Activated CD4-positive, alpha-beta memory T cell treated with anti-CD3 and anti-CD28 coated beads, Interleukin-2, amount 10 ng/mL, durations not matched to agents 7 days and 5 days (primary cell): ENCODE results near the gene VASP. TPM values are rescaled to one million over a fixed set of nuclear protein-coding genes. Genes with fewer than 3 reads are reported as not detected.
A peak's percentile ranks its signal among the peaks of the same experiment; 100 is the strongest.

Experiments used
- CTCF ChIA-PET: fragments of 350-600 bp; sonication (Branson Sonifier 250); formaldehyde crosslinking; loops from one replicate; lab custom pipeline; 2021; ENCODE audit warnings: antibody characterized with exemption, inconsistent platforms; lab: Charles Lee
- POLR2A ChIA-PET: fragments of 350-600 bp; sonication (Branson Sonifier 250); formaldehyde crosslinking; loops from one replicate; lab custom pipeline; 2021; ENCODE audit warnings: antibody characterized with exemption; lab: Charles Lee
- DNase-seq: peaks from one replicate; pipeline ENCODE4 v3.0.0-alpha.2; 2020
- H3K27ac Mint-ChIP-seq: one replicate; pipeline ENCODE4 v1.8.0; 2021; ENCODE audit warnings: mild to moderate bottlenecking, mixed read lengths
- H3K27me3 Mint-ChIP-seq: one replicate; pipeline ENCODE4 v1.8.0; 2021; ENCODE audit warnings: mixed read lengths
- H3K36me3 Mint-ChIP-seq: one replicate; pipeline ENCODE4 v1.8.0; 2021; ENCODE audit warnings: low read depth, mixed read lengths
- H3K4me1 Mint-ChIP-seq: one replicate; pipeline ENCODE4 v1.8.0; 2021; ENCODE audit warnings: mixed read lengths
- H3K4me3 Mint-ChIP-seq: one replicate; pipeline ENCODE4 v1.8.0; 2021; ENCODE audit warnings: mild to moderate bottlenecking, mixed read lengths
- H3K9me3 Mint-ChIP-seq: one replicate; pipeline ENCODE4 v1.8.0; 2021; ENCODE audit warnings: mixed read lengths
- total RNA-seq, 2 experiments: library from RNA; stranded (reverse); gene quantifications; one replicate each; pipeline ENCODE4 v1.2.3, GENCODE V29; 2021

VASP gene
- total RNA-seq, 2 experiments from 2014 or later = 224 to 233 TPM

- H3K36me3 Mint-ChIP-seq = no peaks in the 10 kb centered on the region
- H3K4me1 Mint-ChIP-seq = peaks cover 29% of the 10 kb centered on the region
- H3K4me3 Mint-ChIP-seq = peak overlapping the region; percentile 88
- H3K27ac Mint-ChIP-seq = peak overlapping the region; percentile 91
- POLR2A ChIA-PET = interaction anchor here (0.6 to 4.1 kb wide), 18 partner anchors 8 to 377 kb away, joined by 3 to 37 read pairs (median 6); partner anchors contain the start of genes OPA3, PPP1R37, QPCTL and VASP
- peak; percentile 97 for DNase-seq
- no peaks in the 10 kb centered on the region for H3K9me3 Mint-ChIP-seq
- CTCF ChIA-PET = interaction anchor here (1.0 to 4.4 kb wide), 11 partner anchors 9 to 173 kb away, joined by 3 to 77 read pairs (median 8); partner anchors contain the start of genes PPM1N and PPP1R13L
- H3K27me3 Mint-ChIP-seq = peaks cover 25% of the 10 kb centered on the region
Measured at GRCh38 chr19:45469132-45469944, 37.9 kb upstream of the VASP start.

- Mint-ChIP-seq H3K9me3 (no peaks in the 10 kb centered on the region), H3K36me3 (no peaks in the 10 kb centered on the region), H3K27ac (peak overlapping the region; percentile 91), H3K4me3 (peak overlapping the region; percentile 88), H3K27me3 (peaks cover 25% of the 10 kb centered on the region), H3K4me1 (peaks cover 37% of the 10 kb centered on the region)
- CTCF ChIA-PET = interaction anchor here (1.3 to 4.4 kb wide), 8 partner anchors 8 to 65 kb away, joined by 3 to 77 read pairs (median 8); partner anchors contain the start of gene PPP1R13L
- DNase-seq = peak; percentile 52
- POLR2A ChIA-PET = interaction anchor here (0.9 to 4.1 kb wide), 10 partner anchors 9 to 377 kb away, joined by 3 to 37 read pairs (median 14); partner anchors contain the start of gene PPP1R37
Measured at GRCh38 chr19:45469945-45470761, 37.1 kb upstream of the VASP start.

GRCh38 chr19:45470762-45471081 lies 36.6 kb upstream of the VASP start:
- peaks cover 40% of the 10 kb centered on the region for H3K4me1 Mint-ChIP-seq
- no peaks in the 10 kb centered on the region for H3K36me3 Mint-ChIP-seq
- no peak overlapping the region for H3K27ac Mint-ChIP-seq
- H3K4me3 Mint-ChIP-seq = no peak overlapping the region
- CTCF ChIA-PET = no interaction called here
- no peaks in the 10 kb centered on the region for H3K9me3 Mint-ChIP-seq
- POLR2A ChIA-PET = interaction anchor here (3.8 kb wide), 1 partner anchor 31 kb away, joined by 28 read pairs; no protein-coding TSS in a partner anchor
- H3K27me3 Mint-ChIP-seq = peaks cover 25% of the 10 kb centered on the region
- no peak for DNase-seq

- Mint-ChIP-seq H3K4me3 (no peak overlapping the region), H3K27me3 (peaks cover 23% of the 10 kb centered on the region), H3K36me3 (no peaks in the 10 kb centered on the region), H3K27ac (no peak overlapping the region), H3K4me1 (peaks cover 42% of the 10 kb centered on the region), H3K9me3 (no peaks in the 10 kb centered on the region)
- POLR2A ChIA-PET = interaction anchor here (3.8 kb wide), 1 partner anchor 32 kb away, joined by 28 read pairs; no protein-coding TSS in a partner anchor
- DNase-seq = no peak
- CTCF ChIA-PET = interaction anchor here (1.5 kb wide), 1 partner anchor 32 kb away, joined by 5 read pairs; no protein-coding TSS in a partner anchor
Measured at GRCh38 chr19:45471111-45471930, 36.0 kb upstream of the VASP start.

GRCh38 chr19:45471931-45472562 lies 35.2 kb upstream of the VASP start:
- Mint-ChIP-seq H3K9me3 (no peaks in the 10 kb centered on the region), H3K27ac (no peak overlapping the region), H3K4me1 (peaks cover 45% of the 10 kb centered on the region), H3K27me3 (peaks cover 23% of the 10 kb centered on the region), H3K4me3 (no peak overlapping the region), H3K36me3 (no peaks in the 10 kb centered on the region)
- POLR2A ChIA-PET = no interaction called here
- no peak for DNase-seq
- CTCF ChIA-PET = interaction anchor here (1.5 kb wide), 1 partner anchor 32 kb away, joined by 5 read pairs; no protein-coding TSS in a partner anchor

GRCh38 chr19:45472563-45473366 lies 34.5 kb upstream of the VASP start:
- Mint-ChIP-seq H3K9me3 (no peaks in the 10 kb centered on the region), H3K27ac (no peak overlapping the region), H3K36me3 (no peaks in the 10 kb centered on the region), H3K27me3 (peaks cover 23% of the 10 kb centered on the region), H3K4me3 (no peak overlapping the region), H3K4me1 (peaks cover 45% of the 10 kb centered on the region)
- ChIA-PET POLR2A (no interaction called here), CTCF (interaction anchor here (1.5 to 9.3 kb wide), 2 partner anchors 33 to 34 kb away, joined by 5 to 311 read pairs; no protein-coding TSS in a partner anchor)
- no peak for DNase-seq

- Mint-ChIP-seq H3K9me3 (no peaks in the 10 kb centered on the region), H3K4me1 (peaks cover 45% of the 10 kb centered on the region), H3K27me3 (peaks cover 23% of the 10 kb centered on the region), H3K27ac (no peak overlapping the region), H3K4me3 (no peak overlapping the region), H3K36me3 (no peaks in the 10 kb centered on the region)
- DNase-seq = no peak
- ChIA-PET POLR2A (no interaction called here), CTCF (interaction anchor here (9.3 kb wide), 1 partner anchor 34 kb away, joined by 311 read pairs; no protein-coding TSS in a partner anchor)
Measured at GRCh38 chr19:45473367-45473681, 34.0 kb upstream of the VASP start.

GRCh38 chr19:45473682-45474605 lies 33.3 kb upstream of the VASP start:
- H3K4me1 Mint-ChIP-seq = peaks cover 47% of the 10 kb centered on the region
- POLR2A ChIA-PET = interaction anchor here (0.8 to 1.5 kb wide), 2 partner anchors 9 to 11 kb away, joined by 3 to 4 read pairs; no protein-coding TSS in a partner anchor
- no peak for DNase-seq
- H3K27ac Mint-ChIP-seq = no peak overlapping the region
- CTCF ChIA-PET = interaction anchor here (1.2 to 9.3 kb wide), 3 partner anchors 11 to 35 kb away, joined by 4 to 311 read pairs (median 4); no protein-coding TSS in a partner anchor
- no peaks in the 10 kb centered on the region for H3K9me3 Mint-ChIP-seq
- H3K36me3 Mint-ChIP-seq = no peaks in the 10 kb centered on the region
- no peak overlapping the region for H3K4me3 Mint-ChIP-seq
- peaks cover 23% of the 10 kb centered on the region for H3K27me3 Mint-ChIP-seq

- H3K36me3 Mint-ChIP-seq = no peaks in the 10 kb centered on the region
- ChIA-PET CTCF (interaction anchor here (1.2 to 9.3 kb wide), 4 partner anchors 10 to 36 kb away, joined by 4 to 311 read pairs (median 4); no protein-coding TSS in a partner anchor), POLR2A (interaction anchor here (0.8 to 1.5 kb wide), 3 partner anchors 10 to 35 kb away, joined by 3 to 4 read pairs (median 3); no protein-coding TSS in a partner anchor)
- peaks cover 49% of the 10 kb centered on the region for H3K4me1 Mint-ChIP-seq
- peaks cover 23% of the 10 kb centered on the region for H3K27me3 Mint-ChIP-seq
- no peak overlapping the region for H3K27ac Mint-ChIP-seq
- H3K4me3 Mint-ChIP-seq = no peak overlapping the region
- H3K9me3 Mint-ChIP-seq = no peaks in the 10 kb centered on the region
- no peak for DNase-seq
Measured at GRCh38 chr19:45474606-45475521, 32.4 kb upstream of the VASP start.
